Muscle layer of colon (tissue), 2 donors: ENCODE measurements around the gene KIF1B.
"Not testable (repeated sequence)": the region's sequence is repeated elsewhere in the genome, so short reads cannot be mapped to it uniquely, and the experiment has no call there.

ENCODE experiments used
- H3K27ac ChIP-seq: one replicate; pipeline ENCODE4 v1.7.0; 2013; ENCODE audit warnings: low read depth, mild to moderate bottlenecking, low read length, moderate library complexity
- H3K27me3 ChIP-seq, 2 donors: one replicate each; pipeline ENCODE4 v1.7.0; 2013; ENCODE audit warnings: low read length in 2 of 2, mild to moderate bottlenecking in 2 of 2; ENCODE audit not compliant: insufficient read depth in 2 of 2, control insufficient read depth in 1 of 2
- H3K36me3 ChIP-seq: one replicate; pipeline ENCODE4 v1.7.0; 2013; ENCODE audit warnings: mild to moderate bottlenecking, low read length; ENCODE audit not compliant: insufficient read depth
- H3K4me1 ChIP-seq: one replicate; pipeline ENCODE4 v1.7.0; 2013; ENCODE audit warnings: mild to moderate bottlenecking, low read length; ENCODE audit not compliant: insufficient read depth
- H3K4me3 ChIP-seq, 2 donors: one replicate each; pipeline ENCODE4 v1.7.0; 2013; ENCODE audit warnings: low read length in 2 of 2, low read depth in 1 of 2, mild to moderate bottlenecking in 1 of 2, moderate library complexity in 1 of 2
- H3K9ac ChIP-seq: one replicate; pipeline ENCODE4 v1.7.0; 2013; ENCODE audit warnings: low read length
- H3K9me3 ChIP-seq: one replicate; pipeline ENCODE4 v1.7.0; 2013; ENCODE audit warnings: mild to moderate bottlenecking, low read length
- donor health status: abdominal sarcoma.
- donor health status: Adenocarcinoma of cecum.

The KIF1B gene

DNA sequence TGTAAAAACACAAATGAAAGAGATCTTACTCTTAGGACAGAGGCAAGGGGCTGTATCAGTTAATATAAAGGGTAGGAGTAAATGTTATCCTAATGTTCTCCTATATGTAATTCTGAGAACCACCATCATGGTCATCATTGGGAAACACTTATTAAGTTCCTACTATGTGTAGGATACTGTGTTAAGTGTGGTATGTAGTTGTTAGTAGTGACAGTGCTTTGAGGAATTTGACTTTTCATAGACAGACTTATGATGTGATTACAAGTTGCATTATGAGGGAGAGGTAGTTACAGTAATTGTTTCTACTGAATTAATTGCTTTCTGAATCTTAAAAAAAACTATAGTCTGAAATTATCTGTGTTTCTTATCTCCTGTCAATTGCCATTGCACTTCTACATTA, 136.7 kb downstream of the KIF1B start:
- peaks cover 60% of the 10 kb centered on the region for H3K36me3 ChIP-seq
- H3K4me3 ChIP-seq = no peak overlapping the region
- H3K9me3 ChIP-seq = no peaks in the 10 kb centered on the region
- no peak overlapping the region for H3K27ac ChIP-seq
- H3K4me1 ChIP-seq = no peaks in the 10 kb centered on the region
- no peaks in the 10 kb centered on the region for H3K27me3 ChIP-seq
- H3K9ac ChIP-seq = no peak overlapping the region

- H3K27me3 ChIP-seq = no peaks in the 10 kb centered on the region
- H3K4me3 ChIP-seq = no peak overlapping the region
- H3K36me3 ChIP-seq = peaks cover 35% of the 10 kb centered on the region
- H3K9me3 ChIP-seq = no peaks in the 10 kb centered on the region
- no peaks in the 10 kb centered on the region for H3K4me1 ChIP-seq
- H3K27ac ChIP-seq = no peak overlapping the region
- no peak overlapping the region for H3K9ac ChIP-seq
Observed at GRCh38 chr1:10353282-10353681, 142.9 kb downstream of the KIF1B start.

- no peak overlapping the region for H3K4me3 ChIP-seq
- H3K9ac ChIP-seq = no peak overlapping the region
Observed at GRCh38 chr1:10353693-10354092, 143.3 kb downstream of the KIF1B start.

DNA sequence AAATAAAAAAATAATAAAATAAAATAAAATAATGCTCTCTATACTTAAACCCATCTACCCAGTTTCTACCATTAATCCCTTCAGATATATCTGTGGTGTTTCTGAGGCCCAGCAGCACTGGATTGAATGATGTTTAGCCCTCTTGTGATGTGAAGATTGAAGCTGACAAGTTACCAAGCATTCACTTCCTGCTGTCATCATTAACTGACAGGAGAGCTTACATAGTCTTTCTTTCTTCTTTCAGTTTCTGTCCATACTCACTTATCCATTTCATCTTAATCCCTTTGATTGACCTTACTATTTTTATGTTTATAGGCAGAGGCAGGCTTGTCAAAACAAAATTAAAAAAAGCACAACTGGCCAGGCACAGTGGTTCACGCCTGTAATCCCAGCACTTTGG, 149.7 kb downstream of the KIF1B start:
- Histone ChIP-seq H3K36me3 (peaks cover 24% of the 10 kb centered on the region), H3K27me3 (no peaks in the 10 kb centered on the region), H3K4me1 (no peaks in the 10 kb centered on the region), H3K9ac (no peak overlapping the region), H3K27ac (no peak overlapping the region), H3K4me3 (no peak overlapping the region), H3K9me3 (no peaks in the 10 kb centered on the region)

More at GRCh38 chr1:10353693-10354092, 143.3 kb downstream of the KIF1B start:
- Histone ChIP-seq H3K4me1 (no peaks in the 10 kb centered on the region), H3K27ac (no peak overlapping the region), H3K36me3 (peaks cover 31% of the 10 kb centered on the region), H3K27me3 (no peaks in the 10 kb centered on the region), H3K9me3 (no peaks in the 10 kb centered on the region)

DNA sequence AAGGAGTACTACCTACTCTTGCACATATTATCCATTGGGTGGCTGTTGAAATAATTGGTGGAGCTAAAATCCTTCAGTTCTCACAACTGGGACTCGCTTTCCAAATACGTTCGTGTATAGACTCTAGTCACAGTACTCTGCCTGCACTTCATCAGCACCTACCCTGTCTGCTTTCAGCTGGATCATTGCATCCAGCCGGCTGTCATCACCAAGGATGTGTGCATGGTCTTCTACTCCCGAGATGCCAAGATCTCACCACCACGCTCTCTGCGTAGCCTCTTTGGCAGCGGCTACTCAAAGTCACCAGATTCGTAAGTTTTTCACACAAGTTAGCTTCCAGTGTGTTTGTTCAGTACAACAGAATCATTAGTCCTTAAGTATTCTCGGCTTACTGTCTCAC, 151.1 kb downstream of the KIF1B start:
- H3K36me3 ChIP-seq = peaks cover 27% of the 10 kb centered on the region
- H3K27me3 ChIP-seq = no peaks in the 10 kb centered on the region
- H3K4me3 ChIP-seq = no peak overlapping the region
- H3K27ac ChIP-seq = no peak overlapping the region
- no peaks in the 10 kb centered on the region for H3K9me3 ChIP-seq
- H3K4me1 ChIP-seq = no peaks in the 10 kb centered on the region
- no peak overlapping the region for H3K9ac ChIP-seq

DNA sequence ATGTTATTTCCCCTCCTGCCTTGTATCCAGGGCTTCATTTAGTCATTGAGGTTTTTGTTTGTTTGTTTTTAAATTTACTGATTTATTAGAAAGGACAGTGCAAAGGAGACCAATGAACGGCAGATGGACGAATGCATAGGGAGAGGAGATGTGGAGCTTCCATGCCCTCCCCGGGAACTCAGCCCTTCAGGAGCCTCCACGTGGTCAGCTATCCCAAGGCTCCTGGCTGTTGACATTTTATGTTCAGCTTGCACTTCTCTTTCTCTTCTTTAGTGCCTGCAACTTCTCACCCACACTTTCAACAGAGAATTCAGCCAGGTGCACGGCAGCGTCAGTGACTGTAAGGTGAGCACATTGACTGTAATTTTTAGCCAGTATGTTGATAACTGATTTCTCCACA, 157.8 kb downstream of the KIF1B start:
- H3K4me1 ChIP-seq = no peaks in the 10 kb centered on the region
- no peak overlapping the region for H3K27ac ChIP-seq
- H3K27me3 ChIP-seq = no peaks in the 10 kb centered on the region
- H3K9ac ChIP-seq = no peak overlapping the region
- H3K9me3 ChIP-seq = no peaks in the 10 kb centered on the region
- peaks cover 38% of the 10 kb centered on the region for H3K36me3 ChIP-seq
- H3K4me3 ChIP-seq = no peak overlapping the region

DNA sequence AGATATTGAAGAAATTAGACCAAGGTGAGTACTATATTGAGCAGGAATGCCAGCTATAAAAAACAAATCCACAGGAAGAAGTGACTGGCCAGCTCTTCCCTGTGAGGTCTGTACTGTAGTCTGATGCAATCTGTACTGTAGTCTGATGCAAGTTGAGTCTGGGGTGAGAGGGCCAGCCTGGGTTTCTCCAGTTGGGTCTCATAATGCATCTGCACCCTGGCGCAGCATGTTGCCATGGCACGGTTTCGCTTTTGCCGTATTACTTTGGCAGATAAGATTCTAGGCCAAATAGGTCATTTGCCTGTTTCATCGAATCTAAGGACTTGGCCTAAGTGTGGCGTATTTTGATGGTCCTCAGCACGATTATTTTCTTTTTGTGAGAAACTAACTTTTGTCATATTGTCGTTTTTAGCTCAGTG, 164.1 kb downstream of the KIF1B start:
- Histone ChIP-seq H3K4me1 (peaks cover 7% of the 10 kb centered on the region), H3K9me3 (no peaks in the 10 kb centered on the region), H3K36me3 (peaks cover 57% of the 10 kb centered on the region), H3K4me3 (no peak overlapping the region), H3K27me3 (no peaks in the 10 kb centered on the region), H3K9ac (no peak overlapping the region), H3K27ac (no peak overlapping the region)

GRCh38 chr1:10377365-10378029, 167.1 kb downstream of the KIF1B start:
- not testable (repeated sequence) for H3K27ac ChIP-seq, H3K9ac ChIP-seq, H3K9me3 ChIP-seq, H3K27me3 ChIP-seq, H3K4me3 ChIP-seq
- Histone ChIP-seq H3K36me3 (peaks cover 43% of the 10 kb centered on the region), H3K4me1 (peaks cover 13% of the 10 kb centered on the region)

DNA sequence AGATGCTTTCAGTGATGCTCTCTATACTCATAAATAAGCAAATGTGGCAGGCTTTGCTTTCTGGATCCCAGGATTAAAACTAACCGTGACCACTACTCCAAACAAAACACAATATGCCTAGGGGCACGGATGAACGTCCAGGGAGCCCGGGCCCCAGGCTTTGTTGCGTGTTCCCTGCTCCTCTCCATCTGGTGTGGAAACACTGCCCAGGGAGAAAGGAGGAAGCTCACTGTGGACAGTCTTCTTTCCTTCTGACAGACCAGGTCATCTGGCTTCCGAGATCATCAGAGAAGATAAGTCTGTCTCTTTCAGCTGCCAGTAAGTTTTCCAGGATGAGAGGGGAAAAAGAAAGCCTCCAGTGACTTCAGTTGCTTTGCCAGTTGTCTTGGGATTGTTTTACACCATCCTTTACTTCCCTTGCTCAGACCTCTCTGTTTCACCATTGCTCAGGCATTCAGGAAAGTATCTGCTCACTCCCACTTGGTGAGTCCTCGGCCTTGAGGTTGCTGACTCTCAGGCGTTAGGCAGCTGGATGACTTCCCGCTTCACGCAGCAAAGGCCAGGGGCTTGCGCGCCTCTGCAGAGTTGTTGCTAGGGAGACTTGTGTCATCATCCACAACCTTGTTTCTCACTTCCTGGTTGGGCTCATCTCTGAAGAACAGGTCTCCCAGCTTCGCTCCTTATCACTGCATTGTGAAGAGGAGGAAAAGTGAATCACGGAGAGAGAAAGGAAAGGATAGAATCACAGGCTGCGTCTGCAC, 167.9 kb downstream of the KIF1B start:
- no peaks in the 10 kb centered on the region for H3K27me3 ChIP-seq
- H3K27ac ChIP-seq = no peak overlapping the region
- H3K36me3 ChIP-seq = peaks cover 43% of the 10 kb centered on the region
- H3K9ac ChIP-seq = no peak overlapping the region
- no peak overlapping the region for H3K4me3 ChIP-seq
- peaks cover 13% of the 10 kb centered on the region for H3K4me1 ChIP-seq
- H3K9me3 ChIP-seq = no peaks in the 10 kb centered on the region

DNA sequence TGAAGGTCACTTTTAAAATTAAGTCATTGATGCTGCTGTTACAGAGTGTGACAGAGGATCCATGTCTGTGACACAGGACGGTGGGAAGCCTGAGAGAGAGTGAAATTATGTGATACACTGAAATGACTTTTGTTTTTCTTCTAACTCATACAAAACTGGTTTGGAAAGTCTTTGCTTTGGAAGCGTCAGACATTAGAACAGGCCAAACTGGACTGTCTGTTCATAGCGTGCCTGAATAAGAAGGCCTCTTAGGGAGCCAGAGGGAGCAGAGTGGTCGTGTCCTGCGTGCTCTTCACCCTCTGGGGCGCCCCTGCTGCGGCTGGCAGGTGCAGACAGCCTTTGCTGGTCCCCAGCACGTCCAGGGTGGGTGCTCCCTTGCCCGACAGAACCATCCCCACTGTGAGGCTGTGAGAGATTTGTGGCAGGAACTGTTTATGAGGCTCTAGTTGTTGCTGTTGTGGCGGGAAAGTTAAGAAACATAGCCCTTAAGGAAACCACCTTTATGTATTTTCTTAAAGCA, 168.8 kb downstream of the KIF1B start:
- Histone ChIP-seq H3K4me1 (peaks cover 13% of the 10 kb centered on the region), H3K36me3 (peaks cover 34% of the 10 kb centered on the region), H3K9ac (no peak overlapping the region), H3K4me3 (no peak overlapping the region), H3K27me3 (no peaks in the 10 kb centered on the region), H3K9me3 (no peaks in the 10 kb centered on the region), H3K27ac (no peak overlapping the region)

- peaks cover 29% of the 10 kb centered on the region for H3K36me3 ChIP-seq
- H3K4me3 ChIP-seq = no peak overlapping the region
- peaks cover 13% of the 10 kb centered on the region for H3K4me1 ChIP-seq
- no peak overlapping the region for H3K9ac ChIP-seq
- no peaks in the 10 kb centered on the region for H3K27me3 ChIP-seq
- H3K27ac ChIP-seq = no peak overlapping the region
- H3K9me3 ChIP-seq = no peaks in the 10 kb centered on the region
Observed at GRCh38 chr1:10379676-10380075, 169.3 kb downstream of the KIF1B start.
